HCT116 (cell line): Measurements from ENCODE around the gene RPL41.

ENCODE experiments used
- CTCF ChIP-seq, 3 experiments: fragments of 200-600 bp in 1 of 3; sonication (generic) in 1 of 3; IDR thresholded peaks in 2 of 3; conservative IDR thresholded peaks in 1 of 3; 2 replicates each; pipeline ENCODE4 v1.5.1; 2012 to 2017; ENCODE audit warnings: low read depth in 2 of 3, low read length in 2 of 3, antibody characterized with exemption in 1 of 3, borderline replicate concordance in 1 of 3, control low read depth in 1 of 3, mild to moderate bottlenecking in 1 of 3, mixed read lengths in 1 of 3, mixed run types in 1 of 3, moderate library complexity in 1 of 3; ENCODE audit not compliant: insufficient read depth in 1 of 3
- ELF1 ChIP-seq: IDR thresholded peaks from 2 replicates; pipeline ENCODE4 v1.6.1; 2012; ENCODE audit warnings: low read depth, borderline replicate concordance
- POLR2A ChIP-seq: IDR thresholded peaks from 2 replicates; pipeline ENCODE4 v1.7.0; 2011; ENCODE audit warnings: borderline replicate concordance; ENCODE audit not compliant: insufficient read depth, insufficient read length; ENCODE audit errors: extremely low read depth
- RAD21 ChIP-seq: IDR thresholded peaks from 2 replicates; pipeline ENCODE4 v1.6.1; 2012; ENCODE audit warnings: low read depth, mild to moderate bottlenecking
- REST ChIP-seq: IDR thresholded peaks from 2 replicates; pipeline ENCODE4 v1.6.1; 2012; ENCODE audit warnings: low read depth
- ZFX ChIP-seq: fragments of 450-650 bp; IDR thresholded peaks from 2 replicates; pipeline ENCODE4 v1.6.1; 2017
- ZNF274 ChIP-seq: fragments of 200-500 bp; sonication (Bioruptor generic); IDR thresholded peaks from 2 replicates; pipeline ENCODE4 v1.6.1; 2014; ENCODE audit warnings: mild to moderate bottlenecking, low read depth, low read length, inconsistent platforms

GRCh38 chr12:56103066-56103711 is 13.2 kb upstream of the RPL41 start:
- TF ChIP-seq ELF1 (no peak), ZFX (no peak), CTCF (IDR thresholded peaks at IDR 0.05 in 2 of 3, conservative IDR thresholded peaks at IDR 0.05 in 1 of 3; ENCODE audit: borderline replicate concordance in 1 of 3, insufficient read depth in 1 of 3, low read depth in 2 of 3, low read length in 2 of 3) (no peak), POLR2A (no peak), RAD21 (no peak), REST (no peak), ZNF274 (no peak)
